ENCODE results near the gene BHMT2.

- TF ChIP-seq POLR2AphosphoS5 (IDR thresholded peaks at IDR 0.05; ENCODE audit: low read depth, low read length) (no peak), TAF1 (IDR thresholded peaks at IDR 0.05; ENCODE audit: borderline replicate concordance, insufficient read depth, low read length) (no peak), SIN3A (IDR thresholded peaks at IDR 0.05; ENCODE audit: borderline replicate concordance, insufficient read depth, low read length) (no peak)
- TF ChIP-seq, protein P1, sequence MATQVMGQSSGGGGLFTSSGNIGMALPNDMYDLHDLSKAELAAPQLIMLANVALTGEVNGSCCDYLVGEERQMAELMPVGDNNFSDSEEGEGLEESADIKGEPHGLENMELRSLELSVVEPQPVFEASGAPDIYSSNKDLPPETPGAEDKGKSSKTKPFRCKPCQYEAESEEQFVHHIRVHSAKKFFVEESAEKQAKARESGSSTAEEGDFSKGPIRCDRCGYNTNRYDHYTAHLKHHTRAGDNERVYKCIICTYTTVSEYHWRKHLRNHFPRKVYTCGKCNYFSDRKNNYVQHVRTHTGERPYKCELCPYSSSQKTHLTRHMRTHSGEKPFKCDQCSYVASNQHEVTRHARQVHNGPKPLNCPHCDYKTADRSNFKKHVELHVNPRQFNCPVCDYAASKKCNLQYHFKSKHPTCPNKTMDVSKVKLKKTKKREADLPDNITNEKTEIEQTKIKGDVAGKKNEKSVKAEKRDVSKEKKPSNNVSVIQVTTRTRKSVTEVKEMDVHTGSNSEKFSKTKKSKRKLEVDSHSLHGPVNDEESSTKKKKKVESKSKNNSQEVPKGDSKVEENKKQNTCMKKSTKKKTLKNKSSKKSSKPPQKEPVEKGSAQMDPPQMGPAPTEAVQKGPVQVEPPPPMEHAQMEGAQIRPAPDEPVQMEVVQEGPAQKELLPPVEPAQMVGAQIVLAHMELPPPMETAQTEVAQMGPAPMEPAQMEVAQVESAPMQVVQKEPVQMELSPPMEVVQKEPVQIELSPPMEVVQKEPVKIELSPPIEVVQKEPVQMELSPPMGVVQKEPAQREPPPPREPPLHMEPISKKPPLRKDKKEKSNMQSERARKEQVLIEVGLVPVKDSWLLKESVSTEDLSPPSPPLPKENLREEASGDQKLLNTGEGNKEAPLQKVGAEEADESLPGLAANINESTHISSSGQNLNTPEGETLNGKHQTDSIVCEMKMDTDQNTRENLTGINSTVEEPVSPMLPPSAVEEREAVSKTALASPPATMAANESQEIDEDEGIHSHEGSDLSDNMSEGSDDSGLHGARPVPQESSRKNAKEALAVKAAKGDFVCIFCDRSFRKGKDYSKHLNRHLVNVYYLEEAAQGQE (IDR thresholded peaks at IDR 0.05; ENCODE audit: insufficient read depth in 1 of 2, low read depth in 2 of 2, low read length in 2 of 2) = no peak
Observed at GRCh38 chr5:79022771-79023170, 46.8 kb upstream of the BHMT2 start.
